Measurements from ENCODE around the gene WDFY3. TPM values are rescaled to one million over a fixed set of nuclear protein-coding genes. Genes with fewer than 3 reads are reported as not detected.

Gene WDFY3, protein sequence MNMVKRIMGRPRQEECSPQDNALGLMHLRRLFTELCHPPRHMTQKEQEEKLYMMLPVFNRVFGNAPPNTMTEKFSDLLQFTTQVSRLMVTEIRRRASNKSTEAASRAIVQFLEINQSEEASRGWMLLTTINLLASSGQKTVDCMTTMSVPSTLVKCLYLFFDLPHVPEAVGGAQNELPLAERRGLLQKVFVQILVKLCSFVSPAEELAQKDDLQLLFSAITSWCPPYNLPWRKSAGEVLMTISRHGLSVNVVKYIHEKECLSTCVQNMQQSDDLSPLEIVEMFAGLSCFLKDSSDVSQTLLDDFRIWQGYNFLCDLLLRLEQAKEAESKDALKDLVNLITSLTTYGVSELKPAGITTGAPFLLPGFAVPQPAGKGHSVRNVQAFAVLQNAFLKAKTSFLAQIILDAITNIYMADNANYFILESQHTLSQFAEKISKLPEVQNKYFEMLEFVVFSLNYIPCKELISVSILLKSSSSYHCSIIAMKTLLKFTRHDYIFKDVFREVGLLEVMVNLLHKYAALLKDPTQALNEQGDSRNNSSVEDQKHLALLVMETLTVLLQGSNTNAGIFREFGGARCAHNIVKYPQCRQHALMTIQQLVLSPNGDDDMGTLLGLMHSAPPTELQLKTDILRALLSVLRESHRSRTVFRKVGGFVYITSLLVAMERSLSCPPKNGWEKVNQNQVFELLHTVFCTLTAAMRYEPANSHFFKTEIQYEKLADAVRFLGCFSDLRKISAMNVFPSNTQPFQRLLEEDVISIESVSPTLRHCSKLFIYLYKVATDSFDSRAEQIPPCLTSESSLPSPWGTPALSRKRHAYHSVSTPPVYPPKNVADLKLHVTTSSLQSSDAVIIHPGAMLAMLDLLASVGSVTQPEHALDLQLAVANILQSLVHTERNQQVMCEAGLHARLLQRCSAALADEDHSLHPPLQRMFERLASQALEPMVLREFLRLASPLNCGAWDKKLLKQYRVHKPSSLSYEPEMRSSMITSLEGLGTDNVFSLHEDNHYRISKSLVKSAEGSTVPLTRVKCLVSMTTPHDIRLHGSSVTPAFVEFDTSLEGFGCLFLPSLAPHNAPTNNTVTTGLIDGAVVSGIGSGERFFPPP (N-terminal part only)
- 25.7 and 31.8 TPM in 2 replicates for total RNA-seq (2014; rRNA removed; shearing (Covaris generic))
- polyA plus RNA-seq (2014; cell fraction: nucleus; rRNA removed) = 8.1 and 14.1 TPM in 2 replicates

DNA sequence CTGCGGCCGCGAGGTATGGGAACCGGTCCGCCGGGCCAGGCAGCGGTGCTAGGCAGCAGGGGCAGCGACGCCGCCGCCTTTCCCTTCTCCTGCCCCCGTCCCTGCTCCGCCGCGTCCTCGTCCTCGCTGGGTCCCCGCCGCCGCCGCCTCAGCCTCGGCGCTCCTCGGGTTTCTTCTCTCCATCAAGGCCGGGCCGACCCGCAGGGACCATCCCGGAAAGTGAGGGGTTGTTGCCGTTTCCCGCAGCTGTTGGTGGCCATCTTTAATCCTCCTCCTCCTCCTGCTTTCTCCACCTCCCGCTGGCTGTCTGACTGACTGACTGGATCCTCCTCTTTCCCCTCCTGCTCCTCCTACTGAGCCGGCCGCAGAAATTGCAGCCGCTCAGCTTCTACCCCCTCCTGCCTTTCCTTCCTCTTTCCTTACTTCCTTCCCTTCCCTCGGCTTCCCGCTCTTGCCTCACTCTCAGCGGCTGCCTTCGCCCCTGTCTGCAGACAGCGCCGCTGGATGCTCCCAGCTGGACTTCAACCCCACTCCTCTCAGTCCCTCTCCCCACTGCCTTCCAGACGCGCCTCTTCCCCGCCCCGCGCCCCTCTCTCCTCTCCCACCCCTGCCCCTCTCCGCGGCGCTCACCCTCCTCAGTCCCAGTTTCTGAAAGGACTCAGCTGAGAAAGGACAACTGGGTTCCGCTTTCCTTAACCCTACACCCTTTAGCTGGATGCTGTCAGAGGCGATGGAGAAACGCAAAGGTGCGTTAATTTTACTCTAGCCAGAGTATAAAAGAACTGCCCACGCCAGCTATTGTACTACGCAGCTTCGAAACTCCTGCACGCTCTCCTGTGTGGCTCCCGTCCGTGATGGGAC lies at the start of gene WDFY3:
TSS of gene WDFY3 (minus strand) at position 309 of the 861 bp plus-strand sequence. CDS start 106,099 bp downstream, outside the sequence.
- DNase-seq (ENCODE audit: extremely low read depth, low read depth) = peak; percentile 78

DNA sequence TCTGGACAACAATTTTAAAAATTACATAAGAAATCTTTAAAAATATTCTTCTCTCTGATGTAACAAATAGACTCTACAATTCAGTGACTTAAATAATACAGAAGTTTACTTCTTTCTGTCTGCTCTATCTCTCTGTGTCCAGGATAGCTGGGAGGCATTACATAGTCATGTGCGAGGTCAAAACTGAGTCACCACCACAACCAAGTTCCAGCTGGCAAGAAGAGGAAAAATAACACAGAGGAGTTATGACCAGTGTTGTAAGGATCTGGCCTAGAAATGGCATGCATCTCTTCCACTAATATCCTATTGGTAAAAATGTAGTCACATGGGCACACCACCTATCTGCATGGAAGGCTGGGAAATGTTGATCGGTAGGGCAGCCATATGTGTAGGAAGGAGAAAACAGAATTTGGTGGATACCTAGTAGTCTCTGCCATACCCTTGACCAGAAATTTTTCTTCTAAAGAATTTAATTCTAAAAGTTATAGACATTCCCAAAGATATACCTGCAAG lies 39.4 kb upstream of the WDFY3 start:
- DNase-seq (ENCODE audit: extremely low read depth, low read depth) = no peak

DNA sequence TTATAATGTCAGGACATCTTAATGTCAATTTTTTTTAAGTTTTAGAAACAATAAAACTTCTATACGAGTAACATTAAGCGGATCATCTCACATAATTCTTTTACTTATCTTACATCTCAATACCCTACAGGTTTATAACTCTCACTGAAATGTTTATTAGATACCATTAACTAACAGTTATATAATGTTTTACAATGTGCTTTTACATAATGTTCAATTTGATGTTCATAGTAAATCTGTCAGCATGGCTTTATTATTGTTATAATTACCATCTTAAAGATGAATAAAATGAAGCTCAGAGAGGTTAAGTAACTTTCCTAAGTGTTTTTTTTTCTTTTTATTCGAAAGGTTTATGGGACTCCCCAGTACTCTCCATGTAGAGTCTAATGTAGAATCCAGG lies 33.9 kb upstream of the WDFY3 start:
- DNase-seq (ENCODE audit: extremely low read depth, low read depth) = no peak

DNA sequence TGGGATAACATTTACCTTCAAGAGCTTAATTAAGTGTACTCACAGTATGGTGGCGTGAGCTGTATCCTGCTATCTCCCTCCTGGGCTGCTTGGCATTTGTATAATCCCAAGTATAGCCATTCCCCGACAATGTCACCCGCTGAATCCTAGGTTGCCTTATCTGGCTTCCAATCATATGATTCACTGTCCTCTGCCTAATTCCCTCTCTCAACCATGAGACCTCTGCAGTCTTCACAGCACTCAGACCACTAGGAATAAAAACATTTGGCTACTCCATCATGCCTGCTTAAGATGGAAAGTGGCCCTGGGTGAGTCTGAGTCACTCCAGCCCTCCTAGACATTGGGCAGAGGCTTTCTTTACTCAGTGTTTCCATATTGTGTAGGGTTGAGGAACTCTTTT lies 28.9 kb upstream of the WDFY3 start:
- DNase-seq (ENCODE audit: extremely low read depth, low read depth) = no peak

DNA sequence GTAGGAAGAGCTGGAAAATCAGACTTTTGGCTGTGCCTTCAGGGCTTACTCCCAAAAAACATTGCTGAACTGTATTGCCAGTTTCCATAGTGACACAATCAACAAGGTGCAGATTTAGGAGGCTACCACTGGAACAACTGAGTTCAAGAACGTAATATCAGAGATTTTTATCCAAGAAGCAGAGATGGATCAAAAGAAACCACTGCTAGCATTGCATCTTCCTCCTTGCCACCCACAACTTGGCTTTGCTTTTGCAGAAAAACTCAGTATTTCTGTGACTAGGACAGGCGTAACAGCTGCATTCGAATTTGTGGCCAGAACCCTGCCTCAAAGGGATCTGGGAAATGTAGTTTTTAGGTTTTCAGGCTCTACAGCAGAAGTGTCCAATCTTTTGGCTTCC lies 27.8 kb upstream of the WDFY3 start:
- DNase-seq (ENCODE audit: extremely low read depth, low read depth) = no peak

DNA sequence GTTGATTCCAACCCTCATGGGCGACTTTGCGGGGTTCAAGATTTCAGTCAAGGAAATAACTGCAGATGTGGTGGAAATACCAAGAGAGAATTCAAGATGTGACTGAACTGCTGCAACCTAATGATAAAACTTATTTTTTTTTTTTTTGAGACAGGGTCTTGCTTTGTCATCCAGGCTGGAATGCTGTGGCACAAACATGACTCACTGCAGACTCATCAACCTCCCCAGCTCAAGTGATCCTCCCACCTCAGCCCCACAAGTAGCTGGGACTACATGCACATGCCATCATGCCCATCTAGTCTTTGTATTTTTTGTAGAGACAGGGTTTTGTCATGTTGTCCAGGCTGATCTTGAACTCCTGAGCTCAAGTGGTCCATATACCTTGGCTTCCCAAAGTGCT lies 19.5 kb upstream of the WDFY3 start:
- DNase-seq (ENCODE audit: extremely low read depth, low read depth) = no peak

DNA sequence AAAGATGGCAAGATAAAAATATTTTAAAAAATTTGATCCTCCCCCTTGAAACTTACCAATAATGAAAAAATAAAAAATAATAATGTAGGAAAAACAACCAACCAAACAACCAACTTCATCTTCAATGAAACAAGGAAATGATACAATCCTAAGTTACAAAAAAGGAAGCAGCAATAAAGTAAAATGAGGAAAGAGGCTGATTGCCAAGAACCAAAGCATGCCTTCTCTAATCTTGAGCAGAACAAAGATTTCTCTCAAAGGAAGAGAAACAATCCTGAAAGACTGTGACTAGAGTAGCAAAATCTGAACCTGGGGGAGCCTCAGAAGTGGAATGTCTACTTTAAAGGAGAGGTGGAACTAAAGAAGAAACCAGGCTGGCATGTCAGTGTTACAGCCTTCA lies 10.9 kb upstream of the WDFY3 start:
- no peak for DNase-seq (ENCODE audit: extremely low read depth, low read depth)

DNA sequence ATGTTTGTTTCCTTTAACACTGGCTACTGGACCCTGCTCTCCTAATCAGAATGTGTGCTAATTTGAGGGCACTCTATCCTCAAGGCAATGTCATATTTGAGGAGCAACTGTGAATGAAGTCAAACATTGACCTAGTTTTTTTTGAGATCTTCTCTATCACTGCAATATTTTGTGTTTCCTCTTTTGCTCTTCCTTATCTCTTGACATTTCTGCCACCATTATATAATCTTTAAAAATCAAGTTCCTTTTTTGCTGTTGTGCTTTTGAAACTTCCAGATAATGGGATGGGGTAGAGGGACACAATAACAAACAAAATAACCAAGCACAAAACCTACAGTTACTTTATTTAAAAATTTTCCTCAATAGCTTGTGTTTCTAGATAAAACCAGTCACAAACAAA lies 7.4 kb upstream of the WDFY3 start:
- no peak for DNase-seq (ENCODE audit: extremely low read depth, low read depth)

DNA sequence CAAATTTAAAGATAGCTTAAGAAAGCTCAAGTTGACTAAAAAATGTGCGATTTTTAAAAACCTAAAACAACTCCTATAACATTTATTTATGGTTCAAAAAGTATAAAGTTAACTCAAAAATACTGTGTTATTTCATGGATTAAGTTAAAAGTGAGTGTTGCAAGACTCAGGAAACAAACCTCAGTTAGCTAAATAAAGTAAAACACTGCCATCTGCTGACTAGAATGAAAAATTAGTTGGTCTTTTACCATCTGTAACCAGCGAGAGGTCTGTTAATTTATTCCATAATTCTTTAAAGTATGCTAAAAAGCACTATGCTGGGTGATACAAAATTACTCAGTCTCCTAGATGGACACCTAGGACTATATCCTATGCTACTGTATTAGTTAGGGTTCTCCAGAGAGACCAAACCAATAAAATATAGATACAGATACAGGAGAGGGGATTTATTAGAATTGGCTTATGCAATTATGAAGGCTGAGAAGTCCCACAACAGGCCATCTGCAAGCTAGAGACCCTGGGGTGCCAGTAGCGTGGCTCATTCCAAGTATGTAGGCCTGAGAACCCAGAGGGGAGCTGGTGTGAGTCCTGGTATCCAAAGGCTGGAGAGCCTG lies 4.9 kb upstream of the WDFY3 start:
- peak; percentile 44 for DNase-seq (ENCODE audit: extremely low read depth, low read depth)

DNA sequence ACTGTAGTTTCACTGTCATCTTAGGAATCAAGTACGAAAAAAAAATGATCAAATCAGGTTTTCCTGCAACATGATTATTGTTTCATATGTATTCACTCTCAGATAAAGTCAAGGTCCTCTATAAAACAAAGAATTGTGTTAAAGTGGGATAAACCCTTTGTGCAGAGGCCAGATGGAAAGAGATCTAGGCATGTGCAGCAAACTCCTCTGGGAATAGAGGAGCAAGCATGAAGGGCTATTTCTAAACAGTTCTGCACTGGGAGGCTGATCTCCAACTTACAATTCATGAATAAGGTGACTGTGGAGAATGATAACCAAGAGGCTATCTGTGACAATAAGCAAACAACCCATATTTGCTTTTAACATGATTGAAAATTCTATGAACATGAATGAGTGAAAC lies 2.4 kb upstream of the WDFY3 start:
- DNase-seq (ENCODE audit: extremely low read depth, low read depth) = no peak

DNA sequence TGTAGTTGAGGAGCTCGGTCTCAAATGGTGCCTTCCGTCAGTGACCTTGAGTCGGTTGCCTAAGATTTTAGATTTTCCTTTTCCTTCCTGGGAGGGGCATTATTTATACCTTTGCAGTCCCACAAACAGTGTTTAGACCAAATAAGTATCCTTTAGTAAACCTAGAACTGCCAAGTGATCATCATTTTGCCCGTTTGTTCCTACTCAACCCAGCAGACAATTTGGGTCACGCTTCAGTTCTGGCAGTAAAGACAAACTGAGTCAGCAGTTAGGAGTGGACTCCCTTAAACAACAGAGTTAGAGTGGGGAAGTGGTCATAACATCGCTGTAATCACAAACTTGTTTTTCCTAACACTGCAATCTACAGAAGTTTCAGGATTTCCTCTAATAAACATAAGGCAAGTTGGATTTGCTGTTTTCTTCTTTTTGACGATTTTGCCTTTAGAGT lies 777 bp upstream of the WDFY3 start:
- DNase-seq (ENCODE audit: extremely low read depth, low read depth) = no peak

DNA sequence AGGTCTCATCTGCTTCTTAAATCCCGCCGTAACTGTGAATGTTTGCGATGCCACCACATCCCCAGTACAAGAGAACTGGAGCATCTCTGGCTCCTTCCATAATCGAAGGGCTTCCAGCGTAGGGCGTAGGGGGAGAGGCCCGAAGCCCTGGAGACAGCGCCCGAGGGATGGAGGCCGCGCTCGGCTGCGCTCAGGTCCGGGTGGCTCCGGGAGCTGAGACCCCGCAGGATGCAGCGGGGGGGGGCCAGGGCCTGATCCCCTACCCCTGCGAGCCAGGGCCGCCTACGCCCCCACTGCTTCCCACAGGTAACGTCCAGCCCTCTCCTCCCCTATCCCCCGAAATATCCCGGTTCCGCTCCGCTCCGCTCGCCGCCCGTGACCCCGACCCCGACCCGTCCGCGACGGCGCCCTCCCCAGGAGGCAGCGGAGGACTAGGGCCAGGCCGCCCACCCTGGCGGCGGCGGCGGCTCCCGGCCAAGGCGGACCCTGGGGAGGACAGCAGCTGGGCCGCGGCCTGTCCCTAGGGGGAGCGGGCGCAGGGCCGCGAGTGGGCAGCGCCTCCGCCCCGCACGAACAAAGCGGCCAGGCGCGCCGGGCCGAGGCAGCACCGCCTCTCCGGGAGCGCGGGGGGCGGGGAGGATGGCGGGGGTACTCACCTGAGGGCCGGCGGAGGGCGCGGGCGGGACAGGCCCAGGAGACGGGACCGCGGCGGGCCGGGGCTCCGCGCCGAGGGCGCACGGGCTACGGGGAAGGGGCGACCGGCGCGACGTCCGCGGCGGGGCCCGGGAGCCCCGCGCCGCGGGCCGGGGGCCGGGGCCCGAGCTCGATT lies 723 bp downstream of the WDFY3 start:
- no peak for DNase-seq (ENCODE audit: extremely low read depth, low read depth)

DNA sequence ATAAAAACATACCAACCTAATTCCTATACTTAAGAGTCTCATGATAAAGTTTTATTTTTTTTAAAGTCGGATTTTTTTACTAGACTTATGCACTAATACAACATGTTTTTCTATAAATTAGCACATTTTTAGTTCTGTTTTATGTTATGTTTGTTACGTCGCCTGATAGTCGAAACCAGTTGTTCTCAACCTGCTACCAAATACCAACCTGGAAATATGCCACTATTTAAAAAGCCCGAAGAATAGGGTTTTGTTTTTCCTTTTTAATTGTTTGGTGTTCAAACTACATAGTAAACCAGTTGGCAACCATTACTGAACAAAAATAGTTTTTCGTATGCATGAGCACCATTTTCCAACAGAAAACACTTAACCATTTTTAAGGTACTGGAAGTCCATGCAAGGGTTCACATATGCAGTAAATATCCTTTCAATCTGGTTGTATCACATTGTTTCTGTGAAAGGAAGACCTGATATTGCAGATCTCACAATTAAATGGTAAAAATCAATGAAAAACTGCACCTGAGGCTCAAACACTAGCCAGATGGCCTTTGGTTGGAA lies 1.4 kb downstream of the WDFY3 start:
- DNase-seq (ENCODE audit: extremely low read depth, low read depth) = no peak

DNA sequence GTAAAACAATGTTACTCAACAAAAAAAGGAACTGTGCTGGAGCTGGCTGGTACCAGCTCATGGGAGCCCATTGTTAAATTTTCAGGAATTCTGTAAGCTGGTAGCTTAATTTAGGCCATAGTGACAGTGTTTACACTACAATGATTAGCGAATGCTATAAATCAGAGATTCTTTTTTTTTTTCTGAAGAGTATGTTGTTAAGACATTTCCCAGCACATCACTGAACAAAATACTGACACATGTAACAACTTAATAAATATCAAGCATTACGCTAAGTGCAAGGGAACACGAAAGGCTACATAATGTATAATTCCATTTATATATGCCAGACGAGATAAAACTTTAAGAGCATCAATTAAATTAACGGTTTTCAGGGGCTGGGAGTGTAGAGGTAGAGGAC lies 4.4 kb downstream of the WDFY3 start:
- no peak for DNase-seq (ENCODE audit: extremely low read depth, low read depth)

DNA sequence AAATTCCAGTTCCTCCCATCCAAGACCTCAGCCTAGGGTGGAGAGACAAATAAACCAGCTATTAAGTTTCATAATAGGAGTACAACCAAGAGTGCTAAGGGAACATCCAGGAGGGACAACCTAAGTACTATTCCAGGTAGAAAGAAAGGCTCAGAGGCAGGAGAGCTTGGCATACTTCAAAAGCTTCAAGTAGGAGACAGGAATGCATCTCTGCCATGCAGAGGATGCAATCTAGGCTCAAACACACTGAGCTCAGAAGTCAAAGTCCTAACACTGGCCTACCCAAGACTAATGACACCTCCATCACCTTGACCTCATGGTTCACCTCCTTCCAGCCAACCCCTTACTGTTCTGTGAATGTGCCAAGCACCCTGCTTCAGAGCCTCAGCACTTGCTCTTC lies 8.1 kb downstream of the WDFY3 start:
- DNase-seq (ENCODE audit: extremely low read depth, low read depth) = no peak

DNA sequence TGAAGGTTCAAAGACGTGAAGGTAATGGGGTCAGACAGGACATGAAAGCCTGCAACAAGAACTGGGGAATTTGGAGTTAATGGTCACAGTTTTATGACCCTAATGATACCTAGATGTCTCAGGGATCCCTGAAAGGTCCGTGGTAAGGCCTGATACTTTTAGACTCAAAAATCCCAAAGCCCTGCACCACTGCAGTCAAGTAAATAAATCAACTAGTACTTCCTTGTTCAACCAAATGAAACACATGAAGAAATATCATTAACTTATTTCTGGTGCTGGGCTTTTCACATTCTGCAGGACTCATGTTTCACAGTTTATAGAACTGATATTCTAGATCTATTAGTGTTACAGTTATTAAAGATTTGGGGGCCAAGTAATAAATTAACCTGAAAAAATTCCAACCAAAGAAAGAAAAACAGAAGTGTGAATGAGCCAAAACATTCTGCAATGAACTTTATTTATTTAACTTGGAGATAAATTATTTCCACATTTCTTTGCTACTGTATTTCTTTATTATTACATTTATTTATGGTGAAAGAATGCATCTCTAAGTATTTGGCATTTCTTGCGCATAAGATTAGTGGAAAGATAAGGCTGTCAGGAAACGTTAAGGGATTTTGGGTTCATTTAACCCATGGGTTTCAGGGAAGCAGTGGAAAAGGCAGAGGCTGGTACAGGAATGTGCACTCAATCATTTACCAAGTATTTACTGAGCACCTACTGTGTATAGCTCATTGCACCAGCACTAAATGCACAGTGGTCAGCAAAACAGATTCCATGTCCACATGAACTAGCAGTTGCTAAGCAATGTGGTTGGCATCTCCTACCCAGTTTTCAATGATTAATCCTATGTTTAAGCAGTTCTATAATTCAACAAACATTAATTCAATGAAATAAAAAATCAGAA lies 8.7 kb downstream of the WDFY3 start:
- no peak for DNase-seq (ENCODE audit: extremely low read depth, low read depth)

DNA sequence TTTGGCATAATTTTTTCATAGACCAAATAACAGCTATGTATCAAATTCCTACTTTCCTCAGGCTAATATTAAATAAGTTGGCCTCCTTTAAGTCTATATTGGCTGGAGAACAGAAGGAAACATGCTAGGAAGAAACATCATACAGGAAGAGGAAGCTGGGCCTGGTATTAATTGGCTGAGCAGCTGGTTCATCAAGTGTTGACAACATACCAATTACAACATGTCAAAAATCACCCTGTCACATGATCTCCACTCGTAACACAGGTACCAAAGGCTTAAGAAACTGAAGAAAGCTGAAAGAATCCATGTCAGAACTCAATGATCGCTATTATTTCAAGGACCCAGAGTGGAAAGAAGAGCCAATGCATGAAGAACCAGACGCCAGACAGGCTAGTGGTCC lies 10.5 kb downstream of the WDFY3 start:
- DNase-seq (ENCODE audit: extremely low read depth, low read depth) = no peak

Data from NCI-H460 (cell line).